Right cardiac atrium (tissue), 5 donors: Measurements from ENCODE around the gene ATP1A3. TPM values are rescaled to one million over a fixed set of nuclear protein-coding genes. Genes with fewer than 3 reads are reported as not detected.
"Not testable (repeated sequence)": the region's sequence is repeated elsewhere in the genome, so short reads cannot be mapped to it uniquely, and the experiment has no call there.

Experiments
- ATAC-seq, 2 donors: fragments of 200-7000 bp; cut with Tn5 transposase; one replicate each; pipeline versions ENCODE4 v1.8.0 to v1.9.1; 2020; ENCODE audit warnings: moderate library complexity in 2 of 2, mild to moderate bottlenecking in 1 of 2
- DNase-seq, 3 donors: peaks; one replicate each; pipeline ENCODE4 v3.0.0-alpha.2; 2020
- H3K27ac ChIP-seq: one replicate; pipeline ENCODE4 v1.5.1; 2013; ENCODE audit warnings: mild to moderate bottlenecking, low read length, control low read depth, moderate library complexity
- H3K27me3 ChIP-seq: one replicate; pipeline ENCODE4 v1.6.1; 2013; ENCODE audit not compliant: control insufficient read depth, insufficient read depth
- H3K4me1 ChIP-seq: one replicate; pipeline ENCODE4 v1.6.1; 2013; ENCODE audit warnings: low read length; ENCODE audit not compliant: control insufficient read depth, insufficient read depth
- H3K4me3 ChIP-seq: one replicate; pipeline ENCODE4 v1.5.1; 2013; ENCODE audit warnings: low read length, control low read depth
- H3K9me3 ChIP-seq: one replicate; pipeline ENCODE4 v1.6.1; 2013; ENCODE audit warnings: low read length; ENCODE audit not compliant: control insufficient read depth
- WGBS: extraction: QIAGEN DNeasy Blood & Tissue Kit; methylation state at CpG from one replicate; pipeline ENCODE4 v1.1.7; 2013; 5-methylcytosine and 5-hydroxymethylcytosine counted together
- intact Hi-C, 4 donors: fragments of 100-400 bp; cut with DNase I; formaldehyde crosslinking; loops; one replicate each; pipeline versions ENCODE4 v1.11.0 to v1.14.0; 2022 to 2023
- polyA plus RNA-seq: library from polyadenylated mRNA; stranded (reverse); fragments of 200-250 nt; gene quantifications from one replicate; pipeline ENCODE4 v1.2.3, GENCODE V29; 2013
- total RNA-seq, 4 donors: library from RNA; stranded (reverse); fragmentation: NEBNext Ultra II Directional; extraction: Animal tissue kit (Norgen Biotek cat#: 25700); gene quantifications; one replicate each; pipeline ENCODE4 v1.2.1, GENCODE V29; 2021
- donor health status: healthy with polysubstance abuse.
- donor health status: DM: no; HTN: yes; CAD: no.
- donor health status: DM: no; HTN: no; CAD: no.
- donor health status: DM: no; HTN: yes; CAD: no; lungs with severe emphysema.
- donor health status: DM: yes; HTN: yes; CAD: no.

Gene ATP1A3
- total and polyA plus RNA-seq, 5 donors: 104 to 295 (median 231) TPM

DNA sequence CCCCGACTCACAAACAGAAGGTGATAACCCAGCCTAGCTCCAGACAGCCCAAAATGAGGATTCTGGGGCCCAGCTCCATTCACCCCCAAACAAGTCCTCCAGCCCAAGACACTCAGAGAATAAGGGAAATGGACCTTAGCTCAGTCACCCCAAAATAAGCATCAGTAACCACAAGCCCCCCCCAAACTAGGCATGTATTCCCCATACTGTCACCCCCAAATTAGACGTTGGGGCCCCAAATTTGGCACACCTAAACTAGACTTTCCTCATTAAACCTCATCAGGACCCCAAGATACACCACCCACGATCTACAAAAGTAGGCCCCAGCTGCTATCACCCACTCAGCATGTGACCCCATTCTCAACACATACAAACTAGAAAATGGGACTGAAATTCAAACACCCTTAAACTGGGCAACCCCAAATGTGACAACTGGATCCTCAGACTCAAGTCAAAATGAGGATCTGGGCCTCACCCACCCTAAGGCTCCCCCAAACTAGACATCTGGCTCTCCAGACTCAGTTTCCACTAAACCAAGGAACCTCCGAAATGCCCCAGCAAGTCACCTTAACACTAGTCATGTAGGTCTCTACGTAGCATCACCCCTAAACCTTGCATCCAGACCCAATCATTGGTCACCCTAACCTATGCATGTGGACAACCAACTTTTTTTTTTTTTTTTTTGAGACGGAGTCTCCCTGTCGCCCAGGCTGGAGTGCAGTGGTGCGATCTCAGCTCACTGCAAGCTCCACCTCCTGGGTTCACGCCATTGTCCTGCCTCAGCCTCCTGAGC lies 52.4 kb downstream of the ATP1A3 start:
- H3K4me1 ChIP-seq: no peaks in the 10 kb centered on the region
- no peak overlapping the region for H3K27ac ChIP-seq
- WGBS: 88% methylated on average over 9 of the region's 9 CpGs
- no peaks in the 10 kb centered on the region for H3K27me3 ChIP-seq
- intact Hi-C loops: no loop called here
- no peaks in the 10 kb centered on the region for H3K9me3 ChIP-seq
- ATAC-seq (no peak), DNase-seq (peak in 1 of 3 donors; percentile 28)
- H3K4me3 ChIP-seq: no peak overlapping the region

DNA sequence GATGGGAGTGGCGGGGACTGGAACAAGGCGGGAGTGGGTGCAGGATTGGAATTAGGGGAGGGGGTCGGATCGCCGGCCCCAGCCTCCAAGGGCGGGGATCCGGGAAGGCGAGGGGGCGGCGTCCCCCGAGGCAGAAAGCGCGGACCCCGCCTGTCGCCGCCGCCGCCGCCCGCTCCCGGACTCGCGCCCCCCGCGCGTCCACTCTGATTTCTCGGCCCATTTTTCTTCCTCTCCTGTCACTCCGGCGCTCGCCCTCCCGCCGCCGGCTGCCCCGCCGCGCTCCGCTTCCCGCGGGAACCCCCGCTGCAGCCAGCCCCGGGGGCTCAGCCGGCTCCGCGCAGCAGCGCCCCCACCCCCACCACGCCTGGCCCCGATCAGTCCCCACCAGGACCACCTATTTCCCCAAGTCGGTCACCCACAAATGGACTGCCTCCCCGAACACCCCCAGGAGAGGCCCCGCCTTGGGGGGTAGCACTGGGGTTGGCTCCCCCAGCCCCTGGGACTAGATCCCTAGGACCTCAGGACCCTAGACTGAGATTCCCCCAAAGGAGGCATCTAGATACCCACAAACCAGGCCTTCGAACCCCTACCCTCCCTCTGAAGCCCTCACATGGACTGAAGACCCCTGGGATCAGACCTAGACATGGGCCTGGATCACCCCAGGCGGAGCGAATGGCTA lies 53.2 kb downstream of the ATP1A3 start:
- intact Hi-C loops: no loop called here
- no peaks in the 10 kb centered on the region for H3K9me3 ChIP-seq
- no peaks in the 10 kb centered on the region for H3K4me1 ChIP-seq
- no peak overlapping the region for H3K27ac ChIP-seq
- WGBS: 9% methylated on average over 53 of the region's 53 CpGs
- peak overlapping the region; percentile 82 for H3K4me3 ChIP-seq
- H3K27me3 ChIP-seq: no peaks in the 10 kb centered on the region
- peak in 1 of 3 donors; percentile 20 for DNase-seq
- ATAC-seq: no peak

DNA sequence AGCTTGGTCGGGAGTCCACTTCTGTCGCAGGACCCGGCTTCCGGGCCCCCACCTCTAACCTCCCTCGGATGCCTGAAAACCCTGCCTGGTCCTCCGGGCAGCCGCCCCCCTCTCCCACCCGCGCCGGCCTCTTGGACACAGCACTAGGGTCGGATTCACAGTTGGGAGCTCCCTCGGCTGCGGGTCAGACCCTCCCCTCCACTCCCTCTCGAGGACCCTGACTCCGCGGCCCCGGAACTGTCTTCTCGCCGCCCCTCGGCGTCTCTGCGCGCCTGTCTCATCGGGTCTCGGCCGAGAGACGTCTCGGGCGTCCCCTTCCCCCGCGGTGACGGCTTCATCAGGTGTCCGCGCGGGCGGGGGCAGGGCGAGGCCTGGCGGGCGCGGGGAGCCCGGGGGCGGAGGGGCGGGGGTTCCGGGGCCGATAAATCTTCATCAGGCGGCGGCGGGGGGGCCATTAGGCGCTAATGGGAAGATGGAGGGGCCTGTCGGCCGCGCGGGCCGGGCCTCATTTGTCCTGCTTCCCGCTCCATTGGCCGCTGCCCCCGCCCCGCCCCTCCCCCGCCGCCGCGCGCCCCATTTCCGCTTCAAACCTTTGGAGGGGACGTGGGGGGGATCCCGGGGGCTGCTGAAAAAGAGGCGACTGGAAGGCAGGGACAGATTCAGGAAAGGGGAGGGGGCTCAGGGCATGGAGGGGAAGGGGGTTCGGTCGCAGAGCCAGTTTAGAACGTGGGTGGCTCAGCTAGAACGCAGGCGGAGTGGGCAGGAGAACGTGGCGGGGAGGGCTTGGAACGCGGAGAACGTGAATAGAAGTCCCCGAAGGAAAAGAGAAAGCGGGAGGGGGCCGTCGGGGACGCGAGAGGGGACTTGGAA lies 53.9 kb downstream of the ATP1A3 start:
- peak in 1 of 3 donors; percentile 65 for DNase-seq
- 1% methylated on average over 83 of the region's 83 CpGs for WGBS
- Histone ChIP-seq H3K4me3 (peak overlapping the region; percentile 82), H3K4me1 (no peaks in the 10 kb centered on the region), H3K27ac (no peak overlapping the region), H3K27me3 (no peaks in the 10 kb centered on the region), H3K9me3 (no peaks in the 10 kb centered on the region)
- ATAC-seq: no peak
- intact Hi-C loops: loop anchor here in 2 of 4 donors (5.0 to 10.0 kb wide), 2 partner anchors 55 to 68 kb away; partner anchors contain the start of gene ARHGEF1 (in 1 of the 2)

DNA sequence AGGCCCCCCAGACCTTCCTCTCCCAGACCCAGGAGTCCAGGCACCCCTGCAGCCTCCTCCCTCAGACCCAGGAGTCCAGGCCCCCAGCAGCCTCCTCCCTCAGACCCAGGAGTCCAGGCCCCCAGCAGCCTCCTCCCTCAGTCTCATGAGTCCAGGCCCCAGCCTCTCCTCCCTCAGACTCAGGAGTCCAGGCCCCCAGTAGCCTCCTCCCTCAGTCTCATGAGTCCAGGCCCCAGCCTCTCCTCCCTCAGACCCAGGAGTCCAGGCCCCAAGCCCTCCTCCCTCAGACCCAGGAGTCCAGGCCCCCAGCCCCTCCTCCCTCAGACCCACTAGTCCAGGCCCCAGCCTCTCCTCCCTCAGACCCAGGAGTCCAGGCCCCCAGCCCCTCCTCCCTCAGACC lies 54.8 kb downstream of the ATP1A3 start:
- not testable (repeated sequence) for H3K27me3 ChIP-seq, H3K4me1 ChIP-seq, H3K9me3 ChIP-seq, ATAC-seq, H3K4me3 ChIP-seq, H3K27ac ChIP-seq
- DNase-seq: peak in 1 of 3 donors; percentile 6
- intact Hi-C loops: loop anchor here in 2 of 4 donors (5.0 to 10.0 kb wide), 2 partner anchors 54 to 67 kb away; partner anchors contain the start of gene ARHGEF1 (in 1 of the 2)

DNA sequence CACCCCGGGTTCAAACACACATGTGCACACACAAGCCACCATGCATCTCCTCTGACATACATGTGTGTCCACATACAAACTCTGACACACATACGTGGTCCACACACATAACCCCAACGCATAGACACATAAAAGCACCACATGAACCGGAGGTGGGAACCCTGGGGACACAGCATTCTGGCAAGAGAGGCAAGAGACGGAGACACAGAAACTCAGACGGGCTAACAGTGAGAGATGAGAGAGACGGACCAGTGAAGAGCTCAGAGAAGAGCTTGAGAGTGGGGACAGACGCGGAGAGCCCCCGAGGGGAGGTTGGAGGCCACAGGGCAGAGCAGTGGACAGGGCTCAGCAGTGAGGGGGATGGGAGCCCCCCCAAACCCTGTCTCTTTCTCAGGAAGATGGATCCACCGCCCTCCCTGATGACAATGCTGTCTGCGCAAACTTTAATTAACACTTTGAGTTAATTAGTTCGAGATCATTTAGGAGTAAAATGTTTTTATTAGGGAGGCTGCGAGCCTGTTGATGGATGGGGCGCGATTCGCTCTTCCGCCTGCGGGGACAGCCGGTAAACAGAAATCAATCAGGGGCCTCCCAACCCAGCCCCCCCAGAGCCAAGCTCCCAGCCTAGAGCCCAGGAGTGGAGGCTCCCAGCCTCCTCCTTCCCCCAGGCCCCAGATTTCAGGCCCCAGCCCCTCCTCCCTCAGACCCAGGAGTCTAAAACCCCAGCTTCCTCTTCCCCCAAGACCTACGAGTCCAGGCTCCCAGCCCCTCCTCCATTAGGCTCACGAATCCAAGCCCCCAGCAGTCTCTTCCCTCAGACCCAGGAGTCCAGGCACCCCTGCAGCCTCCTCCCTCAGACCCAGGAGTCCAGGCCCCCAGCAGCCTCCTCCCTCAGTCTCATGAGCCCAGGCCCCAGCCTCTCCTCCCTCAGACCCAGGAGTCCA lies 56.2 kb downstream of the ATP1A3 start:
- no peak overlapping the region for H3K27ac ChIP-seq
- DNase-seq (peak in 1 of 3 donors; percentile 21), ATAC-seq (no peak)
- no peaks in the 10 kb centered on the region for H3K9me3 ChIP-seq
- no peaks in the 10 kb centered on the region for H3K27me3 ChIP-seq
- no peaks in the 10 kb centered on the region for H3K4me1 ChIP-seq
- intact Hi-C loops: loop anchor here in 2 of 4 donors (5.0 to 10.0 kb wide), 2 partner anchors 53 to 65 kb away; partner anchors contain the start of gene ARHGEF1 (in 1 of the 2)
- 43% methylated on average over 22 of the region's 22 CpGs for WGBS
- H3K4me3 ChIP-seq: no peak overlapping the region

DNA sequence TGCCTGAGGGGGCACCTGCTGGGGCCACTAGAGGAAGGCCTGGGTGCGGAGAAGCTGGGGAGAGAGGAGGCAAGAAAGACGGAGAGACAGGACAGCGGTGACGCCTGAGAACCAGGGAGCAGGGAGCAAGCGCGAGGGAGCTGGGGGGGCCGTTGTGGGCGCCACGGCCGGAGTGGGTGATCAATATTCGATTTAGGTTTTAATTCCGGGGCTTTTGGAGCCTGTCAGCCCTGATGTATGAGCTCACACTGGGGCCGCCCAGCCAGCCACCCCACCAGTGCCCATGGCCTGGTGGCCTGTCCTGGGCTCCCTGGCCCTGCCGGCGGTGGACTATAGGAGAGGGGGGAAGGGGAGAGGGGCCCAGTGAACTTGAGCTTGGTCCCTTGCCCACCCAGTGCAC lies 57.1 kb downstream of the ATP1A3 start:
- no peak overlapping the region for H3K27ac ChIP-seq
- no peak overlapping the region for H3K4me3 ChIP-seq
- 60% methylated on average over 15 of the region's 15 CpGs for WGBS
- H3K27me3 ChIP-seq: no peaks in the 10 kb centered on the region
- intact Hi-C loops: loop anchor here in 2 of 4 donors (5.0 to 10.0 kb wide), 2 partner anchors 52 to 65 kb away; partner anchors contain the start of gene ARHGEF1 (in 1 of the 2)
- no peaks in the 10 kb centered on the region for H3K9me3 ChIP-seq
- DNase-seq (peak in 1 of 3 donors; percentile 23), ATAC-seq (no peak)
- no peaks in the 10 kb centered on the region for H3K4me1 ChIP-seq

DNA sequence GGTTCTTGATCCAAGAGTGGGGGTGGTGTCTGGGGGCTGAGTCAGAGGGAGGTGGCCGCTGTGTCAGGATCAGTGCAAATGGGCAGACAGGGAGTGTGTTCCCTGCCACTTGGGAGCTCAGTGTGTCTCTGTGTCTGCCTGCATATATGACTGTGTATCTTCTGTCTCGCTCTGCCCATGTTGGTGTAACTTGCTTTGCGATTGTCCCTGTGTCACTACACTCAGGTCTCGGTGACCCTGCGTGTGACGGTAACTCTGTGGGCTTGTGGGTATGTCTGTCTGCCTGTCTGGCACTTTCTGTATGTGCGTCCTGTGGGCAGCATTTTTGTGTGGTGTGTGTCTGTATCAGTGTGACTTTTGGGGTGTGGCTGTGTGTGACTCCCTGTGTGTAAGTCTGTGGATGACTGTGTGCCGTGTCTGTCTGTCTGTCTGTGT lies 57.6 kb downstream of the ATP1A3 start:
- Histone ChIP-seq H3K4me3 (no peak overlapping the region), H3K27ac (no peak overlapping the region), H3K4me1 (no peaks in the 10 kb centered on the region), H3K9me3 (no peaks in the 10 kb centered on the region), H3K27me3 (no peaks in the 10 kb centered on the region)
- 68% methylated on average over 8 of the region's 8 CpGs for WGBS
- DNase-seq (peak in 1 of 3 donors; percentile 8), ATAC-seq (no peak)
- intact Hi-C loops: loop anchor here in 2 of 4 donors (5.0 to 10.0 kb wide), 2 partner anchors 52 to 64 kb away; partner anchors contain the start of gene ARHGEF1 (in 1 of the 2)

GRCh38 chr19:41935760-41936415 lies 58.1 kb downstream of the ATP1A3 start:
- 17% methylated on average over 26 of the region's 26 CpGs for WGBS

GRCh38 chr19:41934849-41935374 lies 59.1 kb downstream of the ATP1A3 start:
- Histone ChIP-seq H3K4me1 (no peaks in the 10 kb centered on the region), H3K27ac (no peak overlapping the region), H3K4me3 (no peak overlapping the region), H3K27me3 (no peaks in the 10 kb centered on the region), H3K9me3 (no peaks in the 10 kb centered on the region)
- DNase-seq: peak; percentile 59 to 81 (median 78)
- 21% methylated on average over 7 of the region's 7 CpGs for WGBS
- peak; percentile 57 to 63 for ATAC-seq
- intact Hi-C loops: loop anchor here in 2 of 4 donors (5.0 to 10.0 kb wide), 2 partner anchors 50 to 63 kb away; partner anchors contain the start of gene ARHGEF1 (in 1 of the 2)

More at GRCh38 chr19:41935760-41936415, 58.1 kb downstream of the ATP1A3 start:
- Histone ChIP-seq H3K27ac (no peak overlapping the region), H3K4me1 (no peaks in the 10 kb centered on the region), H3K27me3 (no peaks in the 10 kb centered on the region), H3K4me3 (no peak overlapping the region), H3K9me3 (no peaks in the 10 kb centered on the region)
- no peak for ATAC-seq
- intact Hi-C loops: loop anchor here in 2 of 4 donors (5.0 to 10.0 kb wide), 2 partner anchors 51 to 64 kb away; partner anchors contain the start of gene ARHGEF1 (in 1 of the 2)
- DNase-seq: peak in 1 of 3 donors; percentile 30
